WERI-Rb-1 (cell line): Measurements from ENCODE around the gene CDCP1.

Source experiments
- DNase-seq: peaks from one replicate; pipeline ENCODE4 v3.0.0-alpha.2; 2020
- H3K27ac ChIP-seq: fragments of 250-450 bp; sonication (Bioruptor Pico); 2 replicates; pipeline ENCODE4 v1.5.1; 2020; ENCODE audit warnings: mild to moderate bottlenecking, moderate library complexity
- H3K27me3 ChIP-seq: fragments of 250-450 bp; sonication (Bioruptor Pico); 2 replicates; pipeline ENCODE4 v1.5.1; 2021; ENCODE audit warnings: mild to moderate bottlenecking, low read depth, moderate library complexity; ENCODE audit not compliant: insufficient read depth, severe bottlenecking
- H3K36me3 ChIP-seq: fragments of 250-450 bp; sonication (Bioruptor Pico); 2 replicates; pipeline ENCODE4 v1.5.1; 2020; ENCODE audit warnings: mild to moderate bottlenecking, moderate library complexity
- H3K4me3 ChIP-seq: 2 replicates; pipeline ENCODE4 v1.5.1; 2011; ENCODE audit warnings: low read depth, mild to moderate bottlenecking, control low read depth, low read length
- H3K9me3 ChIP-seq: fragments of 250-450 bp; sonication (Bioruptor Pico); 2 replicates; pipeline ENCODE4 v1.5.1; 2021; ENCODE audit warnings: mild to moderate bottlenecking, moderate library complexity; ENCODE audit not compliant: severe bottlenecking
- TF ChIP-seq, protein P1 (sequence below): IDR thresholded peaks from 2 replicates; pipeline ENCODE4 v1.5.1; 2011; ENCODE audit warnings: low read depth, mild to moderate bottlenecking, control low read depth, inconsistent platforms, low read length

The CDCP1 gene

DNA sequence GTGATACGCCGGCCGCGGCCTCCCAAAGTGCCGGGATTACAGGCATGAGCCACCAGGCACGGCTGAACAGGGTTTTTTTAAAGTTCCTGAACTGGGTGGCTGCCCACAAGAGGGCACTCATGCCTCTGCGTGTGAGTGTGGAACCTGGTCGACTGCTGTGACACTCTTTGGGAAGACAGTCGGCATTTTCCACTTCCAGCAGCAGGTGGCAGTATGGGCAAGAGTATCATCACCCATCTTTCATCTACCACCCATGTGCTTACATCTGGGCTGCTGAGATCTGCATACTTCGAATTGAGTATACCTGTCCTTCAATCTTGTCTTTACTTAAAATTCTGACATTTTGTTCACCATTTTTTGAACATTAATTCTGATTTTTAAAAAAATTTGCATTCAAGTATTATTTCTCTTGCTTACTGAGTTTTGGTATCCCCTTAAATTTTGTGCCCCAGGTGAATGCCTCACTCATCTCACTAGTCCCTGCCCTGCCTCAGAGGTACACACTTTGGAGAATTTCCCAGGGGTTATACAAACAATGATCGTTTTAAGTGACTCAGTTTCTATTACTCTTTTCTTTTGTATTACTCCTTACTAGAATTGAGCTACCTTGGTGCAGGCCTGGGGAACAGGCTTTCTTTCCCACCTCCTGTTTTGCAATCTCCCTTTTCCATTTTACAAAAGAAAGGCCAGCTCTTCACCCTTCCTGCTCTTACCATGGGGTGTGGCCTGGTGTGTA, 108.3 kb downstream of the CDCP1 start:
- peak; percentile 93 for DNase-seq
- H3K27me3 ChIP-seq: no peaks in the 10 kb centered on the region
- no peaks in the 10 kb centered on the region for H3K36me3 ChIP-seq
- no peak overlapping the region for H3K27ac ChIP-seq
- no peaks in the 10 kb centered on the region for H3K9me3 ChIP-seq
- TF ChIP-seq, protein P1, sequence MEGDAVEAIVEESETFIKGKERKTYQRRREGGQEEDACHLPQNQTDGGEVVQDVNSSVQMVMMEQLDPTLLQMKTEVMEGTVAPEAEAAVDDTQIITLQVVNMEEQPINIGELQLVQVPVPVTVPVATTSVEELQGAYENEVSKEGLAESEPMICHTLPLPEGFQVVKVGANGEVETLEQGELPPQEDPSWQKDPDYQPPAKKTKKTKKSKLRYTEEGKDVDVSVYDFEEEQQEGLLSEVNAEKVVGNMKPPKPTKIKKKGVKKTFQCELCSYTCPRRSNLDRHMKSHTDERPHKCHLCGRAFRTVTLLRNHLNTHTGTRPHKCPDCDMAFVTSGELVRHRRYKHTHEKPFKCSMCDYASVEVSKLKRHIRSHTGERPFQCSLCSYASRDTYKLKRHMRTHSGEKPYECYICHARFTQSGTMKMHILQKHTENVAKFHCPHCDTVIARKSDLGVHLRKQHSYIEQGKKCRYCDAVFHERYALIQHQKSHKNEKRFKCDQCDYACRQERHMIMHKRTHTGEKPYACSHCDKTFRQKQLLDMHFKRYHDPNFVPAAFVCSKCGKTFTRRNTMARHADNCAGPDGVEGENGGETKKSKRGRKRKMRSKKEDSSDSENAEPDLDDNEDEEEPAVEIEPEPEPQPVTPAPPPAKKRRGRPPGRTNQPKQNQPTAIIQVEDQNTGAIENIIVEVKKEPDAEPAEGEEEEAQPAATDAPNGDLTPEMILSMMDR: peak; percentile 93
- H3K4me3 ChIP-seq: peak overlapping the region; percentile 11; the same call in 1 of the 2 replicates

DNA sequence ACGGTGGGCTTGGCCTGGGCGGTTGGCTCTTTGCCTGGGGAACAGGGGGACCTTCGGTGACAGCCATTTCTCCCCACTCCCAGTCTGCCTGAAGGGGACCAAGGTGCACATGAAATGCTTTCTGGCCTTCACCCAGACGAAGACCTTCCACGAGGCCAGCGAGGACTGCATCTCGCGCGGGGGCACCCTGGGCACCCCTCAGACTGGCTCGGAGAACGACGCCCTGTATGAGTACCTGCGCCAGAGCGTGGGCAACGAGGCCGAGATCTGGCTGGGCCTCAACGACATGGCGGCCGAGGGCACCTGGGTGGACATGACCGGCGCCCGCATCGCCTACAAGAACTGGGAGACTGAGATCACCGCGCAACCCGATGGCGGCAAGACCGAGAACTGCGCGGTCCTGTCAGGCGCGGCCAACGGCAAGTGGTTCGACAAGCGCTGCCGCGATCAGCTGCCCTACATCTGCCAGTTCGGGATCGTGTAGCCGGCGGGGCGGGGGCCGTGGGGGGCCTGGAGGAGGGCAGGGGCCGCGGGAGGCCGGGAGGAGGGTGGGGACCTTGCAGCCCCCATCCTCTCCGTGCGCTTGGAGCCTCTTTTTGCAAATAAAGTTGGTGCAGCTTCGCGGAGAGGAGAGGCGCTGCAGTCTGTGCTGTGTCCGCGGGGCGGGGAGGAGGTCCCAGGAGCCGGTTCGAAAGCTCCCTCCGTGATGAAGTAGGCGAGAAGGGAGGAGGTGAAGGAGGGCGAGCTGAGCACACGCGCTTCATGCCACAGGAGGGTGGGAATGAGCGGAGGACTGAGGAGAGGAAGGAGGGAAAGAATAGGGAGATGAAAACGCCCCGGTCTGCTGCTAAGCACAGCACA, 110.5 kb downstream of the CDCP1 start:
- no peak overlapping the region for H3K4me3 ChIP-seq
- no peak overlapping the region for H3K27ac ChIP-seq
- H3K9me3 ChIP-seq: no peaks in the 10 kb centered on the region
- no peaks in the 10 kb centered on the region for H3K27me3 ChIP-seq
- no peaks in the 10 kb centered on the region for H3K36me3 ChIP-seq
- DNase-seq: no peak
- TF ChIP-seq, protein P1: no peak

DNA sequence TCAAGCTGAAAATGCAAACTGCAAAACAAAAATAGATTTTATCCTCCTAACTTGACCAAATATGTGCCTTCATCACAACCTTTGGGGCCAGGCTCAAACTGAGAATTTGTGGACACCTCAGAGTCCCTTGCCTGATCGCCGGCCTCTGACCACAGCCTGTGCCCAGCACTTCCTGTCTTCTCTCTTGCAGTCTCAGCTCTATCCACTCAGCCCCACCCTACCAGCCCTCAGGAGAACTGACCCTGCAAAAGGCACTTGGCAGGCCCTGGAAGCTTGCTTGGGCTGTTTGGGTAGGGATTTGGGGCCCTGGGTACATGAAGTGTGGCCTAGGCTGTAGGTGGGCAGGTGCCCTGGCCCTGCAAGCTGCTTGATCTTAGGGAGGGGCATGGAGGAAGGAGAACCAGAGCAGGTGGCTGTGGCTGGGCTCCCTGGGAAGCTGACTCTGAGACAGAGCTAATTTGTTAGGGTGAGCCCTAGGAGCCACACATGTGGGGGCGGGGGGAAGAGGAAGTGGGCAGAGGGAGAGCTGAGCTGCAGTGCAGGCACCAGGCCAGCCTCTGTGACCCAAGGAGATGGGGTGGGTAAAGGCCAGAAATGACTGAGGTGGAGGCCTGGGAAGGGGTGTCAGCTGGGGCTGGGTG, 111.4 kb downstream of the CDCP1 start:
- no peaks in the 10 kb centered on the region for H3K27me3 ChIP-seq
- peak; percentile 32 for DNase-seq
- no peaks in the 10 kb centered on the region for H3K36me3 ChIP-seq
- TF ChIP-seq, protein P1: no peak
- H3K9me3 ChIP-seq: no peaks in the 10 kb centered on the region
- no peak overlapping the region for H3K4me3 ChIP-seq
- H3K27ac ChIP-seq: no peak overlapping the region

DNA sequence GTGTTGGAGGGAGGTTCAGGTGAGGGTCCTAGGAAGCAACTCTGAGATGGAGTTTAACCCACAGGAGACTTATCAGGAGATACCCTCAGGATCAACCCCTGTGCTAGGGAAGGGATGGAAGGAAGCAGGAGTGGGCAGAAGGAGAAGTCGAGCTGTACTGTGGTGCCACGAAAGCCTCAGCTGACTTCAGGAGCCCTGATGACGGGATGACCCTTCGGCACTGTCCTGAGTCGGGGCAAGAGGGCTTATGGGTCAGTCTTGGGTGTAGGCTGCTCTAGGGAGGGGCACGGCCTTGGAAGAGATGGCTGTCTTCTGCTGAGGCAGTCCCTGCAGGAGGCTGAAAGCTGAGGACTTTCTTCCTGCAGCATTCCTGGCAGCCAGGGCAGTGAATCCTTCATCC, 112.4 kb downstream of the CDCP1 start:
- Histone ChIP-seq H3K36me3 (no peaks in the 10 kb centered on the region), H3K27ac (no peak overlapping the region), H3K9me3 (no peaks in the 10 kb centered on the region), H3K27me3 (no peaks in the 10 kb centered on the region), H3K4me3 (no peak overlapping the region)
- TF ChIP-seq, protein P1: no peak
- DNase-seq: no peak
